GM23338 (cell line): ENCODE results near the gene CYP4B1. TPM values are rescaled to one million over a fixed set of nuclear protein-coding genes. Genes with fewer than 3 reads are reported as not detected.

Experiments used
- ATAC-seq: fragments of 200-7000 bp; cut with Tn5 transposase; 3 replicates; pipeline ENCODE4 v1.9.1; 2020
- DNase-seq: peaks from one replicate; pipeline ENCODE4 v3.0.0-alpha.2; 2015; ENCODE audit warnings: low spot score
- H2AFZ ChIP-seq: fragments of 200-600 bp; sonication (generic); 2 replicates; pipeline ENCODE4 v1.8.0; 2016; ENCODE audit warnings: antibody characterized with exemption, mild to moderate bottlenecking, moderate library complexity
- H3F3A ChIP-seq: fragments of 200-600 bp; sonication (generic); replicated peaks from 2 replicates; pipeline ENCODE4 v1.8.0; 2017; ENCODE audit warnings: antibody characterized with exemption, mixed run types, low read depth
- H3K27ac ChIP-seq: fragments of 200-600 bp; sonication (generic); 2 replicates; pipeline ENCODE4 v1.6.1; 2016; ENCODE audit warnings: low read depth
- H3K27me3 ChIP-seq: fragments of 200-600 bp; sonication (generic); 2 replicates; pipeline ENCODE4 v1.8.0; 2016; ENCODE audit warnings: mild to moderate bottlenecking, mixed run types, moderate library complexity; ENCODE audit not compliant: insufficient read depth
- H3K36me3 ChIP-seq: fragments of 200-600 bp; sonication (generic); 2 replicates; pipeline ENCODE4 v1.8.0; 2016; ENCODE audit warnings: mild to moderate bottlenecking; ENCODE audit not compliant: insufficient read depth
- H3K4me1 ChIP-seq: fragments of 200-600 bp; sonication (generic); 2 replicates; pipeline ENCODE4 v1.8.0; 2016; ENCODE audit warnings: mild to moderate bottlenecking, moderate library complexity; ENCODE audit not compliant: insufficient read depth
- H3K4me2 ChIP-seq: fragments of 200-600 bp; sonication (generic); 2 replicates; pipeline ENCODE4 v1.7.1; 2017; ENCODE audit warnings: mixed run types
- H3K4me3 ChIP-seq: fragments of 200-600 bp; sonication (generic); 2 replicates; pipeline ENCODE4 v1.6.1; 2016; ENCODE audit warnings: mixed run types
- H3K79me2 ChIP-seq: fragments of 200-600 bp; sonication (generic); replicated peaks from 2 replicates; pipeline ENCODE4 v1.8.0; 2017; ENCODE audit warnings: mild to moderate bottlenecking; ENCODE audit not compliant: insufficient read depth
- H3K9me2 ChIP-seq: fragments of 200-600 bp; sonication (generic); 2 replicates; pipeline ENCODE4 v1.8.0; 2017; ENCODE audit not compliant: insufficient read depth
- H4K20me1 ChIP-seq: fragments of 200-600 bp; sonication (generic); replicated peaks from 2 replicates; pipeline ENCODE4 v1.8.0; 2017; ENCODE audit warnings: mild to moderate bottlenecking; ENCODE audit not compliant: insufficient read depth
- H3K27ac Mint-ChIP-seq: 2 replicates; pipeline ENCODE4 v1.8.0; 2020; ENCODE audit warnings: inconsistent platforms, mild to moderate bottlenecking, moderate library complexity, mixed read lengths
- H3K27me3 Mint-ChIP-seq: 3 replicates; pipeline ENCODE4 v1.8.0; 2022; ENCODE audit warnings: low read depth, mild to moderate bottlenecking, moderate library complexity, mixed read lengths, inconsistent platforms; ENCODE audit not compliant: insufficient read depth, poor library complexity
- H3K36me3 Mint-ChIP-seq: 3 replicates; pipeline ENCODE4 v1.8.0; 2021; ENCODE audit warnings: low read depth, mild to moderate bottlenecking, inconsistent platforms, moderate library complexity, mixed read lengths
- H3K4me1 Mint-ChIP-seq: 3 replicates; pipeline ENCODE4 v1.8.0; 2020; ENCODE audit warnings: mild to moderate bottlenecking, inconsistent platforms, mixed read lengths
- H3K4me3 Mint-ChIP-seq: 3 replicates; pipeline ENCODE4 v1.8.0; 2021; ENCODE audit warnings: moderate library complexity, mild to moderate bottlenecking, inconsistent platforms, mixed read lengths
- H3K9me3 Mint-ChIP-seq: 3 replicates; pipeline ENCODE4 v1.8.0; 2020; ENCODE audit warnings: moderate library complexity, mild to moderate bottlenecking, inconsistent platforms, mixed read lengths
- CREB1 ChIP-seq: fragments of 250-450 bp; sonication (Bioruptor Pico); IDR thresholded peaks from 2 replicates; pipeline ENCODE4 v1.5.0; 2020; ENCODE audit warnings: low read depth, mild to moderate bottlenecking, moderate library complexity
- CTCF ChIP-seq, 2 experiments: fragments of 200-600 bp in 1 of 2; sonication (generic) in 1 of 2; conservative IDR thresholded peaks; 2 replicates each; pipeline versions ENCODE4 v1.5.1 to v1.6.1; 2016 to 2017; ENCODE audit warnings: antibody characterized with exemption in 2 of 2, low read depth in 2 of 2, mild to moderate bottlenecking in 2 of 2, moderate library complexity in 1 of 2
- ETS1 ChIP-seq: IDR thresholded peaks from 2 replicates; pipeline ENCODE4 v1.6.1; 2016; ENCODE audit warnings: antibody characterized with exemption
- EZH2 ChIP-seq: fragments of 200-600 bp; sonication (generic); IDR thresholded peaks from one replicate; pipeline ENCODE4 v1.8.0; 2017; ENCODE audit warnings: antibody characterized with exemption, mild to moderate bottlenecking, low read depth; ENCODE audit not compliant: unreplicated experiment
- EZH2phosphoT487 ChIP-seq: fragments of 200-600 bp; sonication (generic); IDR thresholded peaks from one replicate; pipeline ENCODE4 v1.8.1; 2018; ENCODE audit warnings: antibody characterized with exemption; ENCODE audit not compliant: unreplicated experiment
- NANOG ChIP-seq: IDR thresholded peaks from 2 replicates; pipeline ENCODE4 v1.6.1; 2016; ENCODE audit warnings: antibody characterized with exemption, borderline replicate concordance
- POLR2AphosphoS5 ChIP-seq: IDR thresholded peaks from 2 replicates; pipeline ENCODE4 v1.6.1; 2016; ENCODE audit warnings: antibody characterized with exemption, low read depth
- STAT1 ChIP-seq: IDR thresholded peaks from one replicate; pipeline ENCODE4 v1.6.1; 2016; ENCODE audit warnings: antibody characterized with exemption; ENCODE audit not compliant: unreplicated experiment
- ZNF331 ChIP-seq: fragments of 250-450 bp; sonication (Bioruptor Pico); IDR thresholded peaks from 2 replicates; pipeline ENCODE4 v1.5.0; 2020; ENCODE audit warnings: low read depth, mild to moderate bottlenecking, moderate library complexity
- ZNF462 ChIP-seq: fragments of 250-450 bp; sonication (Bioruptor Pico); IDR thresholded peaks from 2 replicates; pipeline ENCODE4 v1.5.0; 2020; ENCODE audit warnings: mild to moderate bottlenecking, moderate library complexity
- polyA plus RNA-seq: library from polyadenylated mRNA; unstranded; fragments of >200 nt; fragmentation: Nextera tagmentation; extraction: Ambion mirVana; gene quantifications from 2 replicates; pipeline ENCODE4 v1.2.1, GENCODE V29; 2016
- total RNA-seq: library from RNA; depleted of rRNA; stranded (reverse); fragments of >200 nt; shearing (Covaris generic); gene quantifications from 2 replicates; pipeline ENCODE4 v1.2.3, GENCODE V29; 2014

The CYP4B1 gene
- total and polyA plus RNA-seq, 2 experiments from 2014 or later = not detected

- TF ChIP-seq CTCF (conservative IDR thresholded peaks at IDR 0.05; ENCODE audit: low read depth in 2 of 2) (no peak), NANOG (no peak), STAT1 (no peak), CREB1 (no peak), ETS1 (no peak)
These were observed 8.5 kb downstream of the CYP4B1 start (continued) for GRCh38 chr1:46807046-46807972.

- Histone ChIP-seq H3K4me2 (no peak overlapping the region), H3K27ac (no peak overlapping the region), H2AFZ (no peak overlapping the region), H3K36me3 (no peaks in the 10 kb centered on the region), H3K4me1 (no peaks in the 10 kb centered on the region), H3K27me3 (no peaks in the 10 kb centered on the region), H3K79me2 (no peaks in the 10 kb centered on the region), H3F3A (no peaks in the 10 kb centered on the region), H4K20me1 (no peaks in the 10 kb centered on the region), H3K4me3 (no peak overlapping the region), H3K9me2 (0 out of 2 replicates have a peak, but pooled peaks cover 4% of the 10 kb centered on the region)
- Mint-ChIP-seq H3K27ac (no peak overlapping the region), H3K36me3 (no peaks in the 10 kb centered on the region; the same call in 2 of the 3 replicates), H3K4me1 (peaks cover 3% of the 10 kb centered on the region; the same call in 1 of the 3 replicates), H3K9me3 (peaks cover 9% of the 10 kb centered on the region), H3K4me3 (no peak overlapping the region), H3K27me3 (peaks cover 5% of the 10 kb centered on the region)
- no peak for DNase-seq
- ATAC-seq = no peak
- TF ChIP-seq POLR2AphosphoS5 (no peak), STAT1 (no peak), ETS1 (no peak), EZH2phosphoT487 (no peak), CTCF (conservative IDR thresholded peaks at IDR 0.05; ENCODE audit: low read depth in 2 of 2) (no peak), ZNF462 (CRISPR knock-in tag) (no peak), EZH2 (no peak), CREB1 (no peak), ZNF331 (CRISPR knock-in tag) (no peak)
These were observed 10.2 kb downstream of the CYP4B1 start for GRCh38 chr1:46809071-46809470.
